ENCODE results near the gene PTPRD. TPM values are rescaled to one million over a fixed set of nuclear protein-coding genes. Genes with fewer than 3 reads are reported as not detected.

PTPRD gene
- total RNA-seq, 1 experiment from 2014 or later: 69.6 TPM

DNA sequence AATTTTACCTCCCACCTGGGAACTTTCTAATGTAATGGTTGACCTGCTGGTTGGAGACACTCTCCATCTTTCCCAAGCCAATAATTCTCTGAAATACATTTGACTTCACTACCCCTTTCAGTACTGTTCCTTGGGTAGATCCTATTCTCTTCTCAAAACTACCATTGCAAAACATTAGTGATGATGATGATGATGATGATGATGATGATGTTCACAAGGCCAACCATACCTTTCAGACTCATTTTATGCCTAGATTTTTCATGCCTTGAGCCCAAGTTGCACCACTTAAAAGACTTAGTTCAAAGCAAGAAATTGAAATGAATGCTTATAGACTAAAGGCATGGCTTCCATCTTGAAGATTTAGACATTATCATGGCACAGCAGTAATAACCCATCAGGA lies 1672.2 kb downstream of the PTPRD start:
- H3K9me3 Mint-ChIP-seq: no peaks in the 10 kb centered on the region
- ChIA-PET CTCF (no interaction called here), POLR2A (no interaction called here)

DNA sequence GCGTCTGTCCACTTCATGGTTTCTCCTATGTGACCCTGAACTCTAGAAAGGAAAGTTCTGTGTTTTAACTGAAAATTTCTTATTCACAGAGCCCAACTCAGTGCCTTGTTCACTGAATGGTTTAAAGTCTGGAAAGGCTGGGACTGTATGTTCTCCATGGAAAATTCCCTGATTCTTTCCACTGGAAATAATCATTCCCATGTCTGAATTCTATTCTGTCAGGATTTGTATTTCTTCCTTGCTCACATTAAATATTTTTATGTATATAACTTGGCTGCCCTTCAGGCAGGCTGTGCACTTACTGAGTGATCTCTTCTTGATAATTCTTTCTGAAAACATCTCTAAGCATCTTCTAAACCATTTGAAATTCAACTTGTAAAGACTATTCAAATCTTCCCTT lies 1686.3 kb downstream of the PTPRD start:
- H3K9me3 Mint-ChIP-seq: no peaks in the 10 kb centered on the region
- no peaks in the 10 kb centered on the region for H3K27me3 Mint-ChIP-seq (ENCODE audit: low read depth)
- H3K4me3 Mint-ChIP-seq: no peak overlapping the region
- DNase-seq (ENCODE audit: low spot score): no peak
- H3K36me3 Mint-ChIP-seq: no peaks in the 10 kb centered on the region
- no peak for ATAC-seq
- TF ChIP-seq, protein P1, sequence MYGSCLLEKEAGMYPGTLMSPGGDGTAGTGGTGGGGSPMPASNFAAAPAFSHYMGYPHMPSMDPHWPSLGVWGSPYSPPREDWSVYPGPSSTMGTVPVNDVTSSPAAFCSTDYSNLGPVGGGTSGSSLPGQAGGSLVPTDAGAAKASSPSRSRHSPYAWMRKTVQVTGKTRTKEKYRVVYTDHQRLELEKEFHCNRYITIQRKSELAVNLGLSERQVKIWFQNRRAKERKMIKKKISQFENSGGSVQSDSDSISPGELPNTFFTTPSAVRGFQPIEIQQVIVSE (CRISPR knock-in tag; IDR thresholded peaks at IDR 0.05; ENCODE audit: borderline replicate concordance): no peak
- no peak for TF ChIP-seq ZBTB21 (CRISPR knock-in tag; IDR thresholded peaks at IDR 0.05; ENCODE audit: borderline replicate concordance)
- TF ChIP-seq FOXK1 (CRISPR knock-in tag; IDR thresholded peaks at IDR 0.05): no peak
- TF ChIP-seq, protein P2, sequence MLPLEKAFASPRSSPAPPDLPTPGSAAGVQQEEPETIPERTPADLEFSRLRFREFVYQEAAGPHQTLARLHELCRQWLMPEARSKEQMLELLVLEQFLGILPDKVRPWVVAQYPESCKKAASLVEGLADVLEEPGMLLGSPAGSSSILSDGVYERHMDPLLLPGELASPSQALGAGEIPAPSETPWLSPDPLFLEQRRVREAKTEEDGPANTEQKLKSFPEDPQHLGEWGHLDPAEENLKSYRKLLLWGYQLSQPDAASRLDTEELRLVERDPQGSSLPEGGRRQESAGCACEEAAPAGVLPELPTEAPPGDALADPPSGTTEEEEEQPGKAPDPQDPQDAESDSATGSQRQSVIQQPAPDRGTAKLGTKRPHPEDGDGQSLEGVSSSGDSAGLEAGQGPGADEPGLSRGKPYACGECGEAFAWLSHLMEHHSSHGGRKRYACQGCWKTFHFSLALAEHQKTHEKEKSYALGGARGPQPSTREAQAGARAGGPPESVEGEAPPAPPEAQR (CRISPR knock-in tag; IDR thresholded peaks at IDR 0.05): no peak
- TF ChIP-seq, protein P3, sequence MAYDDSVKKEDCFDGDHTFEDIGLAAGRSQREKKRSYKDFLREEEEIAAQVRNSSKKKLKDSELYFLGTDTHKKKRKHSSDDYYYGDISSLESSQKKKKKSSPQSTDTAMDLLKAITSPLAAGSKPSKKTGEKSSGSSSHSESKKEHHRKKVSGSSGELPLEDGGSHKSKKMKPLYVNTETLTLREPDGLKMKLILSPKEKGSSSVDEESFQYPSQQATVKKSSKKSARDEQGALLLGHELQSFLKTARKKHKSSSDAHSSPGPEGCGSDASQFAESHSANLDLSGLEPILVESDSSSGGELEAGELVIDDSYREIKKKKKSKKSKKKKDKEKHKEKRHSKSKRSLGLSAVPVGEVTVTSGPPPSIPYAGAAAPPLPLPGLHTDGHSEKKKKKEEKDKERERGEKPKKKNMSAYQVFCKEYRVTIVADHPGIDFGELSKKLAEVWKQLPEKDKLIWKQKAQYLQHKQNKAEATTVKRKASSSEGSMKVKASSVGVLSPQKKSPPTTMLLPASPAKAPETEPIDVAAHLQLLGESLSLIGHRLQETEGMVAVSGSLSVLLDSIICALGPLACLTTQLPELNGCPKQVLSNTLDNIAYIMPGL (CRISPR knock-in tag; IDR thresholded peaks at IDR 0.05): no peak
- TF ChIP-seq, protein P4, sequence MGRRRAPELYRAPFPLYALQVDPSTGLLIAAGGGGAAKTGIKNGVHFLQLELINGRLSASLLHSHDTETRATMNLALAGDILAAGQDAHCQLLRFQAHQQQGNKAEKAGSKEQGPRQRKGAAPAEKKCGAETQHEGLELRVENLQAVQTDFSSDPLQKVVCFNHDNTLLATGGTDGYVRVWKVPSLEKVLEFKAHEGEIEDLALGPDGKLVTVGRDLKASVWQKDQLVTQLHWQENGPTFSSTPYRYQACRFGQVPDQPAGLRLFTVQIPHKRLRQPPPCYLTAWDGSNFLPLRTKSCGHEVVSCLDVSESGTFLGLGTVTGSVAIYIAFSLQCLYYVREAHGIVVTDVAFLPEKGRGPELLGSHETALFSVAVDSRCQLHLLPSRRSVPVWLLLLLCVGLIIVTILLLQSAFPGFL (CRISPR knock-in tag; IDR thresholded peaks at IDR 0.05; ENCODE audit: borderline replicate concordance): no peak
- TF ChIP-seq, protein P5, sequence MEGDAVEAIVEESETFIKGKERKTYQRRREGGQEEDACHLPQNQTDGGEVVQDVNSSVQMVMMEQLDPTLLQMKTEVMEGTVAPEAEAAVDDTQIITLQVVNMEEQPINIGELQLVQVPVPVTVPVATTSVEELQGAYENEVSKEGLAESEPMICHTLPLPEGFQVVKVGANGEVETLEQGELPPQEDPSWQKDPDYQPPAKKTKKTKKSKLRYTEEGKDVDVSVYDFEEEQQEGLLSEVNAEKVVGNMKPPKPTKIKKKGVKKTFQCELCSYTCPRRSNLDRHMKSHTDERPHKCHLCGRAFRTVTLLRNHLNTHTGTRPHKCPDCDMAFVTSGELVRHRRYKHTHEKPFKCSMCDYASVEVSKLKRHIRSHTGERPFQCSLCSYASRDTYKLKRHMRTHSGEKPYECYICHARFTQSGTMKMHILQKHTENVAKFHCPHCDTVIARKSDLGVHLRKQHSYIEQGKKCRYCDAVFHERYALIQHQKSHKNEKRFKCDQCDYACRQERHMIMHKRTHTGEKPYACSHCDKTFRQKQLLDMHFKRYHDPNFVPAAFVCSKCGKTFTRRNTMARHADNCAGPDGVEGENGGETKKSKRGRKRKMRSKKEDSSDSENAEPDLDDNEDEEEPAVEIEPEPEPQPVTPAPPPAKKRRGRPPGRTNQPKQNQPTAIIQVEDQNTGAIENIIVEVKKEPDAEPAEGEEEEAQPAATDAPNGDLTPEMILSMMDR (IDR thresholded peaks at IDR 0.05): no peak
- H3K4me1 Mint-ChIP-seq: no peaks in the 10 kb centered on the region
- ChIA-PET CTCF (no interaction called here), POLR2A (no interaction called here)
- no peak overlapping the region for H3K27ac Mint-ChIP-seq

More for the DNA sequence above, 1672.2 kb downstream of the PTPRD start:
- Mint-ChIP-seq H3K36me3 (no peaks in the 10 kb centered on the region), H3K4me1 (no peaks in the 10 kb centered on the region), H3K27ac (no peak overlapping the region), H3K27me3 (ENCODE audit: low read depth) (no peaks in the 10 kb centered on the region), H3K4me3 (no peak overlapping the region)
- no peak for DNase-seq (ENCODE audit: low spot score)
- TF ChIP-seq TEAD4 (CRISPR knock-in tag; IDR thresholded peaks at IDR 0.05) (no peak), ZNF263 (CRISPR knock-in tag; IDR thresholded peaks at IDR 0.05; ENCODE audit: low read depth) (no peak), FOXJ3 (CRISPR knock-in tag; IDR thresholded peaks at IDR 0.05; ENCODE audit: borderline replicate concordance) (no peak), IRF2 (CRISPR knock-in tag; IDR thresholded peaks at IDR 0.05; ENCODE audit: borderline replicate concordance, low read depth) (no peak), PRRX2 (CRISPR knock-in tag; IDR thresholded peaks at IDR 0.05) (no peak), FOXP1 (CRISPR knock-in tag; IDR thresholded peaks at IDR 0.05; ENCODE audit: borderline replicate concordance) (no peak), ESRRA (CRISPR knock-in tag; IDR thresholded peaks at IDR 0.05; ENCODE audit: borderline replicate concordance) (no peak)
- TF ChIP-seq, protein P1 (CRISPR knock-in tag; IDR thresholded peaks at IDR 0.05; ENCODE audit: borderline replicate concordance): no peak
- no peak for ATAC-seq

DNA sequence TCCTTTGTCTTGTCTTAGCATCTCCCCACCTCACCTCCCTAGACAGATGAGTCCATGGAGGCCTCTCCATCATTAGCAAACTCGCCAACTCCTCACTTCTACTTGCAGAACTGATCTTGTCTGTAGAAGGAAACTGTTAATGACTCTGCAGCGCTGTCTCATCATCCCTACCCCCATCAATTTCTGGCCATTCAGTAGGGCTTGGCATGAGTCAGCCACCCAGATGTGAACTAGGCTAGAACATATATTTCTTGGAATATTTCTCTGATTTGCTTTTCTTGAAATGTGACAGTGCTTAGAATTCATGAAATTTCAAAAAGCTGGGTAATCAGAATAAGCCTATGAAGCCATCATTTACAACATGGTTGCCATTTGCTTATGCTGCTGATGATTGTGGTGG lies 1688.2 kb downstream of the PTPRD start:
- ChIA-PET POLR2A (interaction anchor here (0.6 kb wide), 1 partner anchor 48 kb away, joined by 4 read pairs; no protein-coding TSS in a partner anchor), CTCF (no interaction called here)
- DNase-seq (ENCODE audit: low spot score) (no peak), ATAC-seq (no peak)
- Mint-ChIP-seq H3K4me1 (no peaks in the 10 kb centered on the region), H3K27ac (no peak overlapping the region), H3K27me3 (ENCODE audit: low read depth) (no peaks in the 10 kb centered on the region), H3K4me3 (no peak overlapping the region), H3K36me3 (no peaks in the 10 kb centered on the region), H3K9me3 (no peaks in the 10 kb centered on the region)
- TF ChIP-seq PRRX2 (CRISPR knock-in tag; IDR thresholded peaks at IDR 0.05) (no peak), ZNF396 (CRISPR knock-in tag; IDR thresholded peaks at IDR 0.05; ENCODE audit: borderline replicate concordance) (no peak), SOX15 (CRISPR knock-in tag; IDR thresholded peaks at IDR 0.05) (no peak), ZNF317 (CRISPR knock-in tag; IDR thresholded peaks at IDR 0.05; ENCODE audit: borderline replicate concordance, low read depth) (no peak), SP1 (CRISPR knock-in tag; conservative IDR thresholded peaks at IDR 0.05) (no peak), ESRRA (CRISPR knock-in tag; IDR thresholded peaks at IDR 0.05; ENCODE audit: borderline replicate concordance) (no peak), ELF4 (CRISPR knock-in tag; IDR thresholded peaks at IDR 0.05; ENCODE audit: low read depth) (no peak), ZNF219 (CRISPR knock-in tag; IDR thresholded peaks at IDR 0.05; ENCODE audit: borderline replicate concordance) (no peak), JUN (CRISPR knock-in tag; IDR thresholded peaks at IDR 0.05) (no peak)
- TF ChIP-seq, protein P6, sequence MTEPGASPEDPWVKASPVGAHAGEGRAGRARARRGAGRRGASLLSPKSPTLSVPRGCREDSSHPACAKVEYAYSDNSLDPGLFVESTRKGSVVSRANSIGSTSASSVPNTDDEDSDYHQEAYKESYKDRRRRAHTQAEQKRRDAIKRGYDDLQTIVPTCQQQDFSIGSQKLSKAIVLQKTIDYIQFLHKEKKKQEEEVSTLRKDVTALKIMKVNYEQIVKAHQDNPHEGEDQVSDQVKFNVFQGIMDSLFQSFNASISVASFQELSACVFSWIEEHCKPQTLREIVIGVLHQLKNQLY (CRISPR knock-in tag; IDR thresholded peaks at IDR 0.05): no peak
- TF ChIP-seq, protein P7, sequence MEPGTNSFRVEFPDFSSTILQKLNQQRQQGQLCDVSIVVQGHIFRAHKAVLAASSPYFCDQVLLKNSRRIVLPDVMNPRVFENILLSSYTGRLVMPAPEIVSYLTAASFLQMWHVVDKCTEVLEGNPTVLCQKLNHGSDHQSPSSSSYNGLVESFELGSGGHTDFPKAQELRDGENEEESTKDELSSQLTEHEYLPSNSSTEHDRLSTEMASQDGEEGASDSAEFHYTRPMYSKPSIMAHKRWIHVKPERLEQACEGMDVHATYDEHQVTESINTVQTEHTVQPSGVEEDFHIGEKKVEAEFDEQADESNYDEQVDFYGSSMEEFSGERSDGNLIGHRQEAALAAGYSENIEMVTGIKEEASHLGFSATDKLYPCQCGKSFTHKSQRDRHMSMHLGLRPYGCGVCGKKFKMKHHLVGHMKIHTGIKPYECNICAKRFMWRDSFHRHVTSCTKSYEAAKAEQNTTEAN (CRISPR knock-in tag; IDR thresholded peaks at IDR 0.05): no peak
